HG03342 (cell line): ENCODE data around the gene MUC4.
"Not testable (repeated sequence)": the region's sequence is repeated elsewhere in the genome, so short reads cannot be mapped to it uniquely, and the experiment has no call there.

Source experiments
- ATAC-seq: cut with Tn5 transposase; IDR thresholded peaks from one replicate; pipeline ENCODE4 v1.9.1; 2021; ENCODE audit warnings: mild to moderate bottlenecking, moderate library complexity; ENCODE audit not compliant: unreplicated experiment

Gene MUC4

DNA sequence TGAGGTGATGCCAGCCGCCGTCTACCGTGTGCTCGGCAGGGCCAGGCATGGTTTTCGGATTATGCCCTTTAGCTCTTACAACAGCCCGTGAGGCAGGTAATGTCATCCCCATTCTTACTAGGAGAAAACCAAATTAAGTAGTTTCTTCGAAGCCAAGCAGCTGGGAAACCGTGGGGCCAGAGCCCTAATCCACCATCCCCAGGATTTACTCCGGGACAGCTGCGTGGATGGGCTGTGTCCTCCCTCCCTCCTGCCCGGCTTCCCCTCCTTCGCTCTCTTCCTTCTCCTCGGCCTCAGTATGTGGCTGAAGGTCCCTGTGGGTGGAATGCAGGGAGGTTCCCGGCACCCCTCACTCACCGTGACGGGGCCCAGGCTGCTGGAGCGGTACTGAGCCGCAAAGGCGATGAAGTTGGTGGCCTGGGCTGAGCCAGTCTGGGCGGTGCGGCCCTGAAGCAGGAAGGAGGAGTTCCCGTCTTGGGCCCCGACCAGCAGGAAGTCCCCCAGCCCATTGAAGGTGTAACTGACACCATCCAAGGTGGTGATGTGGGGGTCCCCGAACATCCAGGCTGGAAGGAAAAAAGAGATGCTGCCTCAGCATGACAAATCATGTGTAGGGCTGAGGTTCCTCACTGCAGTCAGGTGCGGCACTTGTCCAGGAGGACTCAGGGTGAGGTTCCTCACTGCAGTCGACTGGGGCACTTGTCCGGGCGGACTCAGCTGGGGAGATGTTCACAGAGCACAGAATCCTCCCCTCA lies 48.5 kb downstream of the MUC4 start:
- ATAC-seq: no peak

DNA sequence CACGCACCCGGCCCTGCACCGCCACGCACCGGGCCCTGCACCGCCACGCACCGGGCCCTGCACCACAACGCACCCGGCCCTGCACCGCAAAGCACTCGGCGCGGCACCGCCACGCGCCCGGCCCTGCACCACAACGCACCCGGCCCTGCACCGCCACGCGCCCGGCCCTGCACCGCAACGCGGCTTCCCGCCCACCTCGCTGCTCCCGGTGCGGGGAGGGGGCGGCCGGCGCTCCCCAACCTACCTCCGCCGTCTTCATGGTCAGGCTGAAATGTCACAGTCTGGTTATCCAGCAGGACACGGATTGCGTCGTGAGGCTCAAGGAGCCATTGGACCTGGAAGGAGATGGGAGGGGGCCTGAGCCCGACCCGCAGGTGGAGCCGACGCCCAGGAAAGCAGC lies 49.1 kb downstream of the MUC4 start:
- no peak for ATAC-seq

DNA sequence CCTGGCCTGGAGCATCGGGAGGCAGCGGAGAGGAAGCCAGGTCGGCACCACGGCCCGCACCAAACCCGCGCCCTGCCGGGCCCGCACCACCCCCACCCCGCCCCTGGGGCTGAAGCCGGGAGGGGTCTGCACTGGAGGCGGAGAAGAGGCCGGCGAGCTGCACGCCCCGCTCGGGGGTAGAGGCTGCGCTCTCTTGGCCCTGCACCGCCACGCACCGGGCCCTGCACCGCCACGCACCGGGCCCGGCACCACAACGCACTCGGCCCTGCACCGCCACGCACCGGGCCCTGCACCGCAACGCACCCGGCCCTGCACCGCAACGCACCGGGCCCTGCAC lies 49.5 kb downstream of the MUC4 start:
- ATAC-seq: no peak

DNA sequence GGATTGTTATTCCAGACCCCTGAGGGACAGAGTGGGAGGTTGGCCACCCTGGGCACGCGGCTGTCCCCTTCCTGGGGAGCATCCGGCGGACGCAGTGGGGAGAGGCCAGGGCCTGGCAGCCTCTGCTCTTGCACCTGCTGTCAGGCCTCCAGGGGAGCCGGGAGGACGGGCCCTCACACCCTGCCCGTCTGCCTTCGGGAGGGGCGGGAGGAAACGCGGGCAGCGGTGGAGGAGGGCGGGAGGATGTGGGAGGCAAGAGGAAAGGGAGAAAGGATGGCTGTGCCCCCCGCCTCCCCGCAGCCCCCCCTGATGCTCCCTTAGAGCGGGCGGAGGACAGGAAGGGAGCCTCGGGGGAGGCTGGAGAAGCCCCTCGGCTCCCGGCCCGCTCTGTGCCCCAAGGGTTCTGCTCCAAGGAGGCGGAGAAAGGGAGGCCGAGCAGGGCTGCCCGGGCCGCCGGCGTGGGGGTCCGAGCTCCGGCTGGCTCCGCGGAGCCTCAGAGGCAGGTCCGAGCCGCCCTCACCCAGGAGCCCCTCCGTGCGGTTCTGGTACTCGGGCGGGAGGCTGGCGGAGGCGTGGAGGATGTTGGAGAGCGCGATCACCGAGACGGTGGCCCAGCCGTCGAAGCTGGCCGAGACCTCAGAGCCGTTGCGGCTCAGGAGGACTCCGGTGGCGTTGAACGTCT lies 50.0 kb downstream of the MUC4 start:
- no peak for ATAC-seq

DNA sequence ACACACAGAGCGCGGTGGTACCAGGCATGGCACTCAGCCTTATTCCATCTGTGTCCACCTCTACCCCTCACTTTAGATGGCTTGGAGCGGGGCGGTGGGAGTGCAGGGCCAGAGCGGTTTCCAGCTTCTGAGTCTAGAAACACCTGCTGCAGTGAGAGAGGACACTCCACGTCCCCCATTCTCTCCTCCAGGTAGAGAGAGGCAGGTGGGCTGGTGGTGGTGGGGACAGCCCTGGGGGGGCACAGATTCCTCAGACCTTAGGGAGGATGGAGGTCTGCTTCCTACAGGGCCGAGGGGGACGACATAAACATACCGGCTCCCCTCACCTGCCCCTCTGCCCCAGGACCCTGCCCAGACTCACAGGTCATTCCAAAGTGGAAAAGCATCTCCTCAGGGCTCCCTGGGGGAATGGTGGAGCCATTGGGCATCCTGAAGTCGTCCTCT lies 50.6 kb downstream of the MUC4 start:
- no peak for ATAC-seq

DNA sequence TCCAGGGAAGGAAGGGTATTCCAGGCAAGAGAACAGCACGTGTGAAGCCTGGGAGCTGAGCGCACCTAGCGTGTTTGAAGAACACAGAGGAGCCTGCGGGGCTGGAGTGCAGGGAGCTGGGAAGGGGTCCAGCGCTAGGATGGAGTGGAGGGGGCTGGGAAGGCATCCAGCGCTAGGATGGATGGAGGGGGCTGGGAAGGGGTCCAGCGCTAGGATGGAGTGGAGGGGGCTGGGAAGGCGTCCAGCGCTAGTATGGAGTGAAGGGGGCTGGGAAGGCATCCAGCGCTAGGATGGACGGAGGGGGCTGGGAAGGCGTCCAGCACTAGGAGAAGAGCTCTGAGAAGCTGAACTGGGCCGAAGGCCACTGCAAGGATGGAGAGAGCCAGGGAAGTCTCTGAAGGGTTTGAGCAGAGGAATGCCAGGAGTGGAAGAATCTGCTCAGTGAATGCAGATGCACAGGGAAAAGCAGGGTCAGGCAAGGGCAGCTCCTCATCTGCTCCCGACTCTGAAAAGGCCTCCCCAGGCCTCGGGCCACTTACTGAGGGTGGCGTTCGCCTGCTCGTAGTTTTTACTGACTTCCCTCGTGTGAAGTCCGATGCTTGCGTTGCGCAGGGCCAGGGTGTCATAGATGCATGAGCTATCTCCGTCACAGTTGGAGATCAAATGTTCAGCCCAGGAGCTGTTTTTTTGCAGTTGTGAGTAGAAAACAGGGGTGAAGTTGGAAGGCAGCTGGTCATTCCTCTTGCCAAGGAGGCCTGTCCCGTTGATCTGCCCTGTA lies 51.2 kb downstream of the MUC4 start:
- no peak for ATAC-seq

DNA sequence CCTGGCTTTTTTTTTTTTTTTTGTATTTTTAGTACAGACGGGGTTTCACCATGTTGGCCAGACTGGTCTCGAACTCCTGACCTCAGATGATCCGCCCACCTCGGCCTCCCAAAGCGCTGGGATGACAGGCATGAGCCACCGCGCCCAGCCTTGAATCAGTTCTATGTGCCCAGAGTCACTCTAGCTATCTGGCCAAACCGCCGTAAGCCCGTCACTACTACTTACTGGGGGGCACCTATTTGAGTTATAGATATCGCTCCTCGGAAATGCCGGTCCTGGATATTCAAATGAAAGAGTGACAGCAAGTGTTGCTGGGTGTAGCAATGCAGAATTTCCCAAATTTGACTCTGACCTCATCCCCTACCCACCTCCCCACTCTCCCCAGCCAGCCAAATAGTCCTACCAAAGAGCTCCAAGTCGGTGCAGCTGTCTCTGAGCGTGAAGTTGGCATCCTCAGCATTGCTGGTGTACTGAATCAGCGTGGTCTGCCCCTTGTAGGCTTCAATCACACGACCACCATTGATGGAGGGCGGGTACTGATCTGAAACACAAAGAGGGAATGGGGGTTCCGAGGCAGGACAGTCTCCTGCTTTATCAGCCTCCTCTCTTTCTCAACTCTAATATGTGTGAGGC lies 52.9 kb downstream of the MUC4 start:
- ATAC-seq: no peak

DNA sequence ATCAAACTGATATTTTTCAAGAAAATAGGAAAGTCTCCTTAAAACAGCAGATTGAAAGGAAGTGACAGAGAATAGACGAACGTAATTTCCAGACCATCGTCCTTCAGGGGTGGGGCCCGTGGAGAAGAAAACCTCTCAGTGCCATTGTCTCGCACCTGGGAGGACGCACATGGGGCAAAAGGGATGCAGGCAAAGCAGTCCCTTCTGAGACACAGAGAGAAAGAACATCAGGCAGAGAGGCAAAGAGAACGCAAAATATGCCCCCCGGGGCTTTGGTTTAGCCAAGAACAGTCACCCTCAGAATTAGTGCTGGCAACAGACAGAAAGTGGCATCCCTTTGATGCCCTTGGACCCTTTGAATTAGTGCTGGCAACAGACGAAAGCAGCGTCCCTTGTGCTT lies 53.9 kb downstream of the MUC4 start:
- no peak for ATAC-seq

DNA sequence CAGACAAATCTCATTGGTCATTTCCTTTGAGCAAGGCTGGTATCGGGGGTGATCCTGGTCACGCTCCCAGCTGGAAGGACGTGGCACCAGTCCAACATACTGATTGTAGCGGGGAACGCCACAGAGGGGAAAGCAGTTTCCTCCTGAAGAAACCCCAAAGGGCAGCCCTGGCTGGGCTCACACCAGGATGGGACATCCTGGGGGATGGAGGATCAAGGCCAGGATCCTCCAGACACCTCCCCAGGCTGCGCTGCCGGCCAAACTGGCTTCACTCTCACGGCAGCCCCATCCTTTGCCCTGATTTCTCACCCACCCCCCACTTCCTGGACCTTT lies 54.3 kb downstream of the MUC4 start:
- no peak for ATAC-seq

DNA sequence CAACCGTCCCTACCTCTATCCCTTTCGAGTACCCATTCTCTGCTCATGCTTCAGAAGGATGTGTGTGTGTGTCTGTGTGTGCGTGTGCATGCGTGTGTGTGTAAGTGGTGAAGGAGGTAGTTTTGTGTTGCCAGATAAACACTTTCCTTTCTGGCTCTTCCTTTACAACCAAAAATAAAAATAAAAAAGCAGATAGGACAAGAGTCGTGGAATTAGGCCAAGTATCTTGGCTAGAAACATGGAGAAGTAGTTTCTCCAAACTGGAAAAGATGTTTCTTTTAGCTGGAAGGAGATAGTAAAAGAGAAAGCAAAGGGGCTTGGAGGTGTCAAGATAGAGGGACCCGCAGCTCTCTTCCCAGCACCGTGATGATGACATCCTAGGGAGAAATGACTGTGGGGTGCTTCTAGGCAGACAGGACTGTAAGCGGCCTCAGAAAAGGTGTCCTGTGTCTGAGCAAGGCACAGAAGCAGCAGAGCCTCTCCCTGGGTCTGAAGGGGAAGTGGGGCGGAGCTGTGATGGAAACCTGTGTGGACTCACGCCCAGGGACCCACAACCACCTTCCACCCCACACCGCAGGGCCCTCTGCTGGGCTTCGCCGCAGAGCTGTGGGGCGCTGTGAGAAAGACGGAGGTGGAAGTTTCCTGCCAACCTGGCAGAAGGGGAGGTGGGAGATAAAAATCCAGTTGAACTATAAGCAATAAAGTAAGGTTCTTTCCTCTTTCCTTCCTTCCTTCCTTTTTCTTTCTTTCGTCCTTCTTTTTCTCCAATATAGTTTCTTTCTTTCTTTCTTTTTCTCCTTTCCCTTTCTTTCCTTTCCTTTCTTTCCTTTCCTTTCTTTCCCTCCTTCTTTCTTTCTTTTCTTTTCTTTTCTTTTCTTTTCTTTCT lies 55.7 kb downstream of the MUC4 start:
- ATAC-seq: no peak

DNA sequence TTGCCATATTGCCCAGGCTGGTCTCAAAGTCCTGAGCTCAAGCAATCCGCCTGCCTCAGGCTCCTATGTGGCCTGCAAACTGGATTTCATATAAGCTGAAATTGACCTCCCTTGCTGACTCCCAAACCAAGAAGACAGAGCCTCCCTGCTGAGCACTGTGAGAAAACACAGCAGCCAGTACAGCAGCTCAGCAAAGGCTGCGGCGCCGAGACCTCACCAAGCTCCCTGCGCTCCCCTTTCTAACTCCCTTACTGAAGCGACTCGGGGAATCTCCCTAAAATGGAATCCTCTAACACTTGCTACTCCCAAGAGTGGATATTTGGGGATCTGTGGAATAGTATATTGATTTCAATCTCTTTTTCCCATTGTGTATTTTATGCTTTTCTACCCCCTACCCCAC lies 56.3 kb downstream of the MUC4 start:
- no peak for ATAC-seq

DNA sequence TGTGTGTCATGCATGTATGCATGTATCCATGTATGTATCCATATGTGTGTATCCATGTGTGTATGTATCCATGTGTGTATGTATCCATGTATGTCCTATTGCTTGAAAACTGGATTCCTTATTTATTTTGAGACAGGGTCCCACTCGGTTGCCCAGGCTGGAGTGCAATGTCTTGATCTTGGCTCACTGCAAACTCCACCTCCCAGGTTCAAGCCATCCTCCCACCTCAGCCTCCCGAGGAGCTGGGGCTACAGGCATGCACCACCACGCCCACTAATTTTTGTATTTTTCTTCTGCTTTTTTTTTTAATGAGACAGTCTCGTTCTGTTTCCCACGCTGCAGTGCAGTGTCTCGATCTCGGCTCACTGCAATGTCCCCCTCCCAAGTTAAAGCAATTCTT lies 56.8 kb downstream of the MUC4 start:
- ATAC-seq: no peak

DNA sequence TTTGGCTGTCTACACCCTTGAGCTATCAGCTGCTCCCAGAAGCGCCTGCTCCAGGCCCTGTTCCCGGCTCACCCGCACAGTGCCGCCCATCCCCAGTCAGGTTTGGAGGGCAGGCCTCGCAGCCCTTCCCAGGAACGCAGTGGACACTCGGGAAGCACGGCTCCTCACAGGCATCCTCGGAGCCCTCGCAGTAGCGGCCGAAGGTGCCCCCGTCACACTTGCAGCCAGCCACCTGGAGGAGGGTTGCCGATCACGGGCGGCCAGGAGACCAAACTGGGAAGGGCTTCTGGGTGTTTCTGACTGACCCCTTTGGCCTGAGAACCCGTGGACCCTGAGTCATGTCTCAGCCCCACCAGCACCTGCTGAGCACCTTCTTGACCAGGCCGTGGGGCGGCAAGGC lies 57.6 kb downstream of the MUC4 start:
- ATAC-seq: no peak

DNA sequence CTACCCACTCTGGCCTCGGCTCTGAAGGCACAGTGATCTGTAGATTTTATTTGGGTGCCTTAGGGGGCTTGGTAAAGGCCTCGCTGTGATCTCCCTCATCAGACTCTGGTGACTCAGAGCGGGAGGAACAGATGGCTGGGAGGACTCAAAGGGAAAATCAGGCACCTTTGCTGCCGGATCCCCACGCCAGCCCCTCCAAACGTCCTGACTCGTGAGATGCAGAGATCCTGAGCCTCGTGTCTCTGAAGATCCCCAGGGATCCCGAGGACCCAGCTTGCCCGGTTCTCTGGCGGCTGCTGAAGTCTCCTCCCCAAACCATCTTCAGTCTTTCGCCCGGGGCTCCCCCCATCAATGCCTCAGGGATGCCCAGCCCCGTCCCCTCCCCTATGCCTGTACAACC lies 58.1 kb downstream of the MUC4 start:
- ATAC-seq: no peak

DNA sequence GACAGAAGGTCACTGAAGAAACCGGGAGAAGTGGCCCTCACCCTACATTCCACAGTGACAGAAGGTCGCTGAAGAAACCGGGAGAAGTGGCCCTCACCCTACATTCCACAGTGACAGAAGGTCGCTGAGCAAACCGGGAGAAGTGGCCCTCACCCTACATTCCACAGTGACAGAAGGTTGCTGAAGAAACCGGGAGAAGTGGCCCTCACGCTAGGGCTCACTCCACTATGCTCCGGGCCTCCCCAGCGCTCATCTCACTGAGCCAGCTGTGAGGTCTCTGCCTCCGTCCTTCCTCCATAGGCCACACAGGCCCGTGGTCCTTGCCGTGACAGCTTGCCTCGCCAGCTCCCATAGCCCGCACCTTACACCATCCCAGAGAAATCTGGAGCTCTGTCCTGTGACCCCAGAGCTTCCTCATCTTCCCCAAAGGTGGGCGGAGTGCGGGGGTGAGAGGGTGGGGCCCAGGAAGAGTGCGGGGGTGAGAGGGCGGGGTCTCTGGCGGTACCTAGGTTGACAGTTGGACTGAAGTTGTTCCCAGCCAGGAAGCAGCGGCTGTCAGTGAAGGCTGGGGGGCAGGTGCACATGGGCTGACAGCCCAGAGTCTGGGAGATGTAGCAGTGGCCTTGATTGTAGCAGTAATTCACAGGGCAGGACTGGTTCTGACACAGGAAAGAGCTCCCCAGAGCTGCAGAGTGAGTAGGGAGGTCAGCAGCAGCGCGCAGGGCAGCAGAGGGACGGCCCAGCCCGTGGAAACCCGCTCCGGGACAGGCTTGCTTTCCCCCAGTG lies 59.0 kb downstream of the MUC4 start:
- no peak for ATAC-seq

DNA sequence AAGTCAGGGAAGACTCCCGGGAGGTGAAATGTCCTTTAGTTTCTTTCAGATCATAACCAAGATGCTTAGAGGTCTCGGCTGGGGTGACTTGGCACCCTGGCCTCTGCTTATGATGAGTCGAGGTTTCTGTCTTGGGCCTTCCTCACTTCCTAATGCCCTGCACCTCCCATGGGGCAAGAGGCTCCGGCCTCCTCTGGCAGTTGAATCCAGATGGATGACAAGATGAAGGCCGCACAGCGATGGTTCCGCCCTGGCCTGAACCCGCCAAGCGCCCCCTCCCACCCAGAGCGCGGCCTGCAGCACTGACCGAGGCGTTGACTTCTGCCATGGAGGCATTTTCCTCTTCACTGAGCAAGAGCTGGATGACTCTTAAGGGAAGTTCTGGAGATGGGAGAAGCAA lies 59.7 kb downstream of the MUC4 start:
- ATAC-seq: no peak

DNA sequence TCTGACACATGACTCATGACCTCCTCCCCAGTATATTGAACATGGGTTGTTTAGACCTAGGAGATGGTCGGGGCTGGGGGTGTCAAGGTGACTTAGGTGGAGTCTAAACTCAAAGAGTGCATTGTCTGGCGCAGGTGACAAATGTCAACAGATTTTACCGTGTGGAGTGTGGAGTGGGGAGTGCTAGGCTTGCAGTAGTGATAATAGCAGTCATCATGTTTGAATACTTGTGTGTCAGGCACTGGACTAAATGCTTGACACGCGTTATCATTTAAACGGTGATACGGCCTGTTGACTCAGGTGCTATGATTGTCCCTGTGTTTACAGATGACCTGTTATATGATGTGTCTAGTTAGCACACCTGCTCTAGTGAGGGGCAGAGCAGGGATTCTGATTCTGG lies 60.2 kb downstream of the MUC4 start:
- ATAC-seq: no peak

DNA sequence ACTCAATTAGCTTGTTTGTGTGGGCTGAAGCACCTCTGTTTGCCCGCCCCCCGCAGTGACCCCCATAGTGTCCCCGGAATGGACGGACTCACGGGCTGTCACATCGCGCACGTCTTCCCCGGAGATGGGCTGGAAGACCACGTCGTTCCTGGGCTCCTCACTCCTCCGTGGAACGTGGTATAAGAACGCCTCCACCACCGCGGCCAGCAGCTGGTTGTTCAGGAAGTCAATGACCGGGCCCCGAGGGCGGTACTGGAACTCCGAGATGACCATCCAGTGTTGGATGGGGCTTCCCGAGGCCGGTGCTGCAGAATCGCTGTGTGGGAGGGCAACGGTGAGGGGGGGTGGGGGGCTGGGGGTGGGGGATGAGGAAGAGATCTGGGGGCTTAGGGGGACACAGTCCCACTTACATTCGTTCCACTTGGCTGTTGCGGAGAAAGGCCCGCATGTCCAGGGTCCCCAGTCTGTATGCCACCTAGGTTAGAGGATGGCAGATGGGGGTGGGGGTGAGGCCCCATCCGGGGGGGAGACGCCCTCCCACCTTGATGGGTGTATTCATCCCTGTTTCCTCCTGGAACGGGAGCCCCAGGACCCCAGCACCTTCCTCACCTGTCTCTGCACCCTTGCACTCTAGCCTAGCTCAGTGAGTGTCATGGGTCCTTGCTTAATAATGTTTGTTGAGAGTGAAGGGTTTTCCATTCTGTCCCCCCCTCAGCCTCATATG lies 60.8 kb downstream of the MUC4 start:
- ATAC-seq: no peak

DNA sequence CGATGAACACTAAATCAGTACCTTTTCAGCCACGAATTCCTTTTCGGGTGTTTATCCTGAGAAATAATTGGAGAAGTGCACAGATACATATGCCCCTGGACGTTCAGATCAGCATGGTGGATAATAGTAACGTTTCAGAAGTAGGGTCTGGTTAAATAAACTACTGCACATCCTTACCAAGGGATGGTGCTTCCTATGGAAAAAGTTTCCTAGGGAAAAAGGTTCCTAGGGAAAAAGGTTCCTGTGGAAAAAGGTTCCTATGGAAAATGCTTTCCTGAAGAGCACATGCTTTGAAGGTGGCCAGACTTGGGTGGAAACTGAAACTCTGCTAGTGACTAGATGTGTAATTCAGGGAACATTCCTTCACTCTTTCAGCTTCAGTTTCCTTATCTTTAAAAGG lies 62.6 kb downstream of the MUC4 start:
- not testable (repeated sequence) for ATAC-seq
